Activated CD4-positive, alpha-beta T cell treated with anti-CD3 and anti-CD28 coated beads, Interleukin-2, amount 50 U/mL, for 16 hours (primary cell): Measurements from ENCODE around the gene DCHS1.

Experiments used
- DNase-seq: peaks from one replicate; pipeline ENCODE4 v3.0.0-alpha.2; 2020

The DCHS1 gene

DNA sequence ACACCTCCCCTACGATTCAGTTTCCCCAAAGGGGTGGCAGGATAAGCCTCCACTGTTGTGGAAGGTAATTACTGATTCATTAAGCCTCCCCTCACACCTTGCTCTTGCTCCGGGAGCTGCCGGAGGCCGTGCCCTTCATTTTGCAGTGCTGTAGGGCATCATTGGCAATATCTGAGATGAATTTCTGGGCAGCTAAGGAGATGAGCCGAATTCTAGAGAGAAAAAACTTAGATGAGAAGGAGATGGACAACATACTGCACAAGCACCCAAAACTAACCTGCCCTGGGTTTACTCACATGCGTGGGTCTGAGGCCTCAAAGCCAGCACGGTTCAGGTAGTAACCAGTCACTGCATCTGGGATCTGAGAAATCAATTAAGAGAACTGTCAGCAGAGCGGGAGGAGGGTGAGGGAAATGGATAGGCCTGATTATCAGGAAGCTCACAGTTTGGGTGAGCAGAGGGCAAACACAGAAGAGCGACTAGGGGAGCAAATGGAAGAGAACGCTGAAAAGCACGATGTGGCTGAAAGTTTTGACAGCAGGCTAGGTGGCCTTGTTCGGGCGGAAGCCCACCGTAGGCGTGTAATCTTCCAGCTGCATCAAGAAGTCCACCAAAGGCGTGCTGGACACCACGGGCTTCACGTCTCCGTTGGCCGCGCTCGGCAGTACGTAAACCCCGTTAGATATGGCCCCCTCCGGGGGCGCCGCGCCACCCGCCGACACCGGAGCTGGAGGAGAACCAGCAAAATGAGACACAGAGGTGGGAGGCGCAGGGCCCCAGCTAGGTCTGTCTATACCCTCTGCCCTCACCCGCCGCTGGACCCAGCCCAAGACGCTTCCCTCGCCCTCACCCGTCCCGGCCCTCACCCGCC, 44.3 kb downstream of the DCHS1 start:
- DNase-seq = no peak

DNA sequence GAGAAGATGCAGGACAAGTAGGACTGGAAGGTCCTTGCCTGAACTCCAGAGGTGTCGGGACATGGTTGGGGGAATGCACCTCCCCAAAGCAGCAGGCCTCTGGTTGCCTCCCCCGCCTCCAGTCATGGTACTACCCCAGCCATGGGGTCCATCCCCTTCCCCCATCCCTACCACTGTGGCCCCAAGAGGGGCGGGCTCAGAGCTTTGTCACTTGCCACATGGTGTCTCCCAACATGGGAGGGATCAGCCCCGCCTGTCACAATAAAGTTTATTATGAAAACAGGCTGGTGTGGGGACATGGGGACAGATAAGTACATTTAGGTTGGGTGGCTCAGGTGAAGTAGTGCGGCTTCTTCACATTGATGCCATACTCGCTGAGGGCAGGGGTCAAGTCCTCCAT, 45.0 kb downstream of the DCHS1 start:
- DNase-seq = no peak

DNA sequence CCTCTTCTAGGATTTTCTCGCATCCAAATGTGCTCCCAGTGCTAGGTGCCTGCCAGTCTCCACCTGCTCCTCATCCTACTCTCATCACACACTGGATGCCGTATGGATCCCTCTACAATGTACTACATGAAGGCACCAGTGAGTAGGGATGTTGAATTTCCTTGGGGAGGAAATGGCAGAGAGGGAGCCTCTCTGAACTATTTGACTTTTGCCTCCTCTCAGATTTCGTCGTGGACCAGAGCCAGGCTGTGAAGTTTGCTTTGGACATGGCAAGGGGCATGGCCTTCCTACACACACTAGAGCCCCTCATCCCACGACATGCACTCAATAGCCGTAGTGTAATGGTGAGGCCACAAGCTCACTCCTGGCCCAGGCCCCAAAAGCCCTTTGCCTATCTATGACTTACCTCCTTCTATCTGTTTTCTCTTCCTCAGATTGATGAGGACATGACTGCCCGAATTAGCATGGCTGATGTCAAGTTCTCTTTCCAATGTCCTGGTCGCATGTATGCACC, 46.0 kb downstream of the DCHS1 start:
- DNase-seq = no peak

DNA sequence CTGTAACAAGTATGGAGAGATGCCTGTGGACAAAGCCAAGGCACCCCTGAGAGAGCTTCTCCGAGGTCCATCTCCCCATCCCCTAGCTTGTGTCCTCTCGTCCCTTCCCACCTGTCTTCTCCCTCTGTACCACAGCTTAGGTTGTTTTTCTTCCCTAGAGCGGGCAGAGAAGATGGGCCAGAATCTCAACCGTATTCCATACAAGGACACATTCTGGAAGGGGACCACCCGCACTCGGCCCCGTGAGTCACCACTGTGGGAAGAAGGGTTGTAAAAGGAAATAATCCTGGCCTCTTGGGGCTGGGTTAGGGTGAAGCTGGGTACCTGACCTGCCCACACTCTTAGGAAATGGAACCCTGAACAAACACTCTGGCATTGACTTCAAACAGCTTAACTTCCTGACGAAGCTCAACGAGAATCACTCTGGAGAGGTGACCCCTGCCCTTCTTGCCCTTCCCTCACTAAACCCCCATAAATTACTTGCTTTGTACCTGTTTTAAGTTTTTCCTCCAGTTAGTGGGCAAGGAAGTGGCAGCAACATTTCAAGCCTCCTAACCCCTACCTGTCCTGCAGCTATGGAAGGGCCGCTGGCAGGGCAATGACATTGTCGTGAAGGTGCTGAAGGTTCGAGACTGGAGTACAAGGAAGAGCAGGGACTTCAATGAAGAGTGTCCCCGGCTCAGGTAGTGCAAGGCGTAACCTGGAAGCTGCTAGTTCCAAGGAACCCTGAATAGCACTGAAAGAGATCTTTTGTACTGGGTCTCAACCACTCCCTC, 46.7 kb downstream of the DCHS1 start:
- no peak for DNase-seq

DNA sequence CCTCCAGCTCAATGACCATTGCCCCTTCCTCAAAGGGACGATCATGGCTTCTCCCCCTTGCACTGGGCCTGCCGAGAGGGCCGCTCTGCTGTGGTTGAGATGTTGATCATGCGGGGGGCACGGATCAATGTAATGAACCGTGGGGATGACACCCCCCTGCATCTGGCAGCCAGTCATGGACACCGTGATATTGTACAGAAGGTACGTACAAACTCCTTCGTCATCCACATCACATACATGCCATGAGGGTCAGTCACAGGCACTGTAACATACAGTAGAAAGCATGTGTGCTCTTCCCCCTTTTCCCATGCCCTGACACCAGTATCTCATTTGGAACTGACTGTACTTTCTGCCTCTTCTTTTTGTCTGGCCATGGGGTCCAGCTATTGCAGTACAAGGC, 47.6 kb downstream of the DCHS1 start:
- no peak for DNase-seq

DNA sequence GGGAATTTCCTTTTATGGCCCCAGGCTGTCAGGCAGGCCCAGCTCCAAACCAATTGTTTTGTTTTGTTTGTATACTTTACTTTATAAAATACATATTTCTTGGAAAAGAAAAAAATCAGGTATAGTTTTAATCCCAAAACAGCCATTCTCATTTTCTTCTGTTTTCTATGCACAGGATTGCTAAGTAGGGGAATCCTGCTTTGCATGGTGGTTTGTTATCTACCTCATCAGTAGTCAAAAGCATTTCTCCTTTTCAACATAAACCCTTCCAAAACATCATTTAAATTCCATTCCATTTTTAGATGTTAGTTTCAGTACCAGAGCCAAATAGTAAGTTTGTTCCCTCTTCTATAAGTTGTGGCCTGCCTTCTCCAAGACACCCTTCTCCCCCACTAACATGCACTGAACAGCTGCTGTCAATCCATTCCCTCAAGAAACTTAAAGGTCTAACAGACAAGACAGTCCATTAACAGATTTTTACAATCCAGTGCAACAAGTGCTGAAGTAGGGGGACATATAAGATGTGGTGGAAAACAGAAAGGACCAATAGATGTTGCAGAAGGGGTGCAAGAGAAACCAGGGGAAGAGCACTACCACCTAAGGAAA, 48.3 kb downstream of the DCHS1 start:
- DNase-seq = no peak

DNA sequence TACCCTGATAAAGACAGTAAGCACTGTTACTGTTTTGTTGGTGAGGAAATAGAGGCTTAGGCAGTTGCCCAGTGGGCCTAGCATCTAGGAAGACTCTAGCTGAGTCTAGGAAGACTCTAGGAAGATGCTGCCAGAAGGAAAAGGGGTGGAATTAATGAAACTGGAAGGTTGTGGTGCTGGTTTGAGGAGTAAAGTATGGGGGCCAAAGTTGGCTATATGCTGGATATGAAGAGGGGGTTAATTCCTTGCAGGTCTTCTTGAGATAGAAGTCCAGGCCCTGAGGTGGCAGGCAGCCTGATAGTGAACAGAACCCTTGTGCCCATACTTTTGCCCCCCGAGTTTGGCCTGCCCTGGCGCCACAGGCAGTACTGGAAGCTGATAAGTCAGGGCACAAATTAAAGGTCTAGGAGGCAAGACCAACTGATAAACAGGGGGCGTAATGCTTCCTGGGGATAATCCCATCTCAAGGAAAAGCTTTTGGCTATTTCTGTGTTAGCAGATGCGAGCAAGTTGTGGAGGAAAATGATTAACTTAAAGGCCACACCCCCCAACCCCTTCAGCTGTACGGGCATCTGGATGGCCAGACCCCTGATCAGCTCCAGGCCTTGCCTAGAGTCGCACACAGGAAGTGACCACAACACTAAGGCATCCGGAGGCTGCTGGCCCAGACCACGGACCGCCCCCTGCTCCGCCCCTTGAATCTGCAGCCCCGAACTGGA, 49.0 kb downstream of the DCHS1 start:
- peak; percentile 74 for DNase-seq

DNA sequence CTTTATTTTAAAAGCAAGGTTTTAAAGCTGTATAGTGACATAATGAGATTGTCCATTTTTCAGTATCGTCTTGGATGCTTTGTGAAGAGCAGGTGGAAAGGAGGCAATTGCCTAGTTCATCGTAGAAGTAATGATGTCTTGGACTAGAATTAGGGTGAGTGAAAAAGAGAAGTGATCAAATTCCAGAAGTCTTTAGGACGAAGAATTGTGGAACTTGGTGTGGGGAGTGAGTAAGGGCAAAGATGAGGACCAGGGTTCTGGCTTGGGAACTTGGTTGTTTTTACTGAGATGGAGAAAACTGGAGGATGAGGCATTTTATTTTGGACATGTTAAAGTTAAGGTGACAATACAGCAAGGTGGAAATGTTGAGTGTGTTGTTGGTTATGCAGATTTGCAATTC, 50.8 kb downstream of the DCHS1 start:
- DNase-seq = no peak

DNA sequence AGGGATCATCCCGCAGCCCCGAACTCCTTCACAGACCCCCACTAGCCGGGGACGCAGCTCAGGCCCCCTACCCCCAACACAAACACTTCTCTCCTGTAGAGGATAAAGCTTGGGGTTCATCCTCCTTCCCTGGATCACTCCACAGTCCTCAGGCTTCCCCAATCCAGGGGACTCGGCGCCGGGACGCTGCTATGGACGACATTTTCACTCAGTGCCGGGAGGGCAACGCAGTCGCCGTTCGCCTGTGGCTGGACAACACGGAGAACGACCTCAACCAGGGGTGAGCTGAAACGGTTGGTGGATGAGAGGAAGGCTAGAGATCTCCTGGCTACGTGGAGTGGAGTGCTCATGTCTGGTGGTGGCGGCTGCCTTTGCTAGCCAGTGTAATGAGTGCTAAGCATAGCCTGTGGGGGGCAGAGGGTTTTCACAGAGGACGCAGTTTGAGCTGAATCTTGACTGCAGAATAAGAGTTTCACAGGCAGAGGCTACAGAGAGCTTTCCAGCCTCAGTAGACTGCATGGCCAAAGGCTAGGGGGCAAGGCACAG, 51.5 kb downstream of the DCHS1 start:
- peak; percentile 59 for DNase-seq

DNA sequence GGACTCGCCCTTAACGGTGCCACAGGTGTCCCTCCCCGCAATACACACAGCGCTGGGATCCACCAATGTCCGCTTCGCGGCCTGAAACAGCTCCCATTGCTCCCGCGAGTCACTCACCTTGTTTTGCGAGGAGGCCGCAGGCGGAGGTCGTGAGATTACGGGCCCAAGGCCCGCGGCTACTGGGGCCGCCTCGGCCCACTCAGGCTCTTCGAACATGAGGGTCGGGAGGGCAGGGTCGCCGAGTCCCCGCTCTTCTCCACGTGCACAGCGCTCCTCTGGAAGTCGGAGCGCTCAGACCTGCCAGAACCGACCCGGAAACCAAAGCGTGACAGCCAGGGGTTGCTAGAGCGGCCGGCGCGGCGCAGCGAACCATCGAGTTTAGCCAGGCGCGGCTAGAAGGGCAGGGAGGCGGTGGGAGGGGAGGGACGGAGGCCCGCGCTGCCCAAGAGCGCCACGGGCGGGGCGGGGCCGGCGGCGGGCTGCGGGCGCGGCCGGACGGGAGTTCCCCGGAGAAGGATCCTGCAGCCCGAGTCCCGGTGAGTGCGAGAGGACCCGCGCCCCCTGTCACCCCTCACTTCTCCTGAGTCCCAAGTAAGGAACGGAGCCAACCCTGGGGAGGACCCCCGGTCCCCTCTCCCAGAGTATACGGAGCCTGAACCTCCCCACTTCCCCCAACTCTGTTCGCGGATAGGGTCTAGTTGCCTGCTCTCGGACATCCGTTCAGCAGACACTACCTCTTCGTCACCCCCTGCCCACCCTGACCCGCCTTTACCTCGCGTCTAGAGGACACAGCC, 52.1 kb downstream of the DCHS1 start, which contains the start of the genes ILK and RRP8:
TSS of gene ILK (plus strand) at position 488 of the 794 bp plus-strand sequence. CDS start 498 bp downstream, outside the sequence.
TSS of gene RRP8 (minus strand) at position 330 of the 794 bp plus-strand sequence. CDS start at position 216, 114 bp downstream.
- peak; percentile 93 for DNase-seq

DNA sequence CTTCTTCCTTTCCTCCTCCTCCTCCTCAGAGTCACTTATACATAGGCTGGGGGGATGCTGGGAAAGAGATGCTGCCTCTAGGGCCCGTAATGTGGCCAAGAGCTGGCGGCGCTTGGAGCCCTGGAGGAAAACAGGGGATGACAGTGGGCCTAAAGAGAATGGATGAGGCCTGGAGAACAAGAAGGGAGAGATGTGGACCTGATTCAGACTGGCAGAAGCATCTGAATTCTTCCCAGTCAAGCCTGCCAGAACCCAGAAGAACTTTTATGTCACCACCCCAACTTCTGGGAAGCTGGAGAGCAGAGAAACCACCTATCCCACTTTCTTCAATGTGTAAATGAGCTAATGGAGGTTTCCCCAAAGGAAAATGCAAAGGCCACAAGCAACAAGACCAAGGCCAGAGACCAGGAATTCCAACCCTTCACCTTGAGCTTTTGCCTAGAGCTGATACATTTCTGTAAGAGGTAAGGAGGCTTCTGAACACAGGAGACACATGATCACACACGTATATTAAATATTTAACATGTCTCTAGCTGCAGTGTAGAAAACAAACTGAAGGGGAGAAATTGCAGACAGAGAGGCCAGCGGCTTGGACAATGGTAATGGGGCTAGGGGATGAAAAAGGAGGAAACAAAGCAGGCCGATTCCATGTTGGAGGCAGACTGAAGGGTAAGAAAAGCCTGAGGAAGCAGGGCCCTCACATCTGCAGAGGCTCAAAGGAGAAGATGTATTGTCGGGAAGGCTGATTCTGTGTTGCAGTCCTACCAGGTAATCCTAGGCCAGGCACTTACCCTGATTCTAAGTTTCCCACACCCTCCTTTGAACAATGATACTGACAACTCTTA, 53.3 kb downstream of the DCHS1 start:
- DNase-seq = no peak

DNA sequence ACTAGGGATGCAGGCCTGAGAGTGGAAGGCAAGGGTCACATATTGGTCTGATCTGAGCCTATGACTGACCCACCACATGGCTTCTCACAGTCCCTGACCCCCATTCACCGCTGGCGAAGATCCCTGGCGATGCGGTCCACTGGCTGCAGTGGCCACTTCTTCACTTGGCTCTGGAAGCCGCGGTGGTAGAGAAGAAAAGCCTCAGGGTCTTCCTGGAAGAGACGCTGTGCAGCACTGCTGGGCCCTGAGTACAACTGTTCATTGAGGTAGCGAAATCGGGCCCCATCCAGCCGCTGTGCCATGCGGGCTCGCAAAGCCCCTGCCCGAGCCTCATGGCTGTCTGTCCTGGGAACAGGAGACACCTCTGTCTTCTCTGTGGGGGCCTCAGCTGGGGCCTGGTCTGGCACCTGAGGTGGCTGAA, 54.6 kb downstream of the DCHS1 start:
- DNase-seq = no peak

DNA sequence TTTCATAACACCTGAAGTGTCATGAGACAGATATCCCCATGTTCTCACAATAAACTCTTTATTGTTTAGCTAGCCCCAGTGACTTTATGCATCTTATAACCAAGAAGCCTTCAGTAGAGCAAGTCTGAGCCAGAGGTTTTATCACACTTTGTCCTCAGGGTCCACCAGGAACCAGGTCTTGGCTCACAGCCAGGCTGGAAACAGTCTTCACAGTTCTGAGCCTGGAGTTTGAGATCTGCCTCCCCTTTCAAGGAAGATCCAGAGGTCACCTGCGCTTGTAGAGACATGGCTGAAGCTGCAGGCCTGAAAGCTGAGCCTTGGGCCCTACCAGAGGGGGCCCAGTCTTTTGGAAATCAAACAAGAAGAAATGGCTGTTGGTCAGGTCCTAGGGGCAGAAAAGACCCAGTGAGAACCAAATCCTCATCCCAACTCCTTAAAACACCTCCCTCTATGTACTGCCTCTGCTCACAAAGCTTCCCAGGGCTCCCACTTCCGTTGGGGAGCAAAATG, 55.7 kb downstream of the DCHS1 start:
- no peak for DNase-seq

DNA sequence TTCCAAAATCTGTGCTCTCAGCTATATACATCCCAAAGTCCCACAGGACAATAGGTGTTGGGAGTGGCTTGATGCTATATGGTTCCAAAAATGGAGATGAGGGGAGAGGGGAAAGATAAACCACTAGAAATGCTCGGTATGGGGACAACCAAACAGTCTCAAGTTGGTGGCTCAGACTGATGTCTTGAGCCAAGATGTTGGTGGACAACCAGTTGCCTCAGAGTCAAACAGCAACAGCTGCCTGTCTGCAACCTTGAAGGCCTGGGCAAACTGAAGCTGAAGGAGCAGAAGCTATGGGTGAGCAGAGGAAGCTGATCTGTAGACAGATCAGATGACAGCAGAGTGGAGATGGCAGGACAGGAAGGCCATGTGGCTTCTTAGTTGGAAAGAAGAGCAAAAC, 56.2 kb downstream of the DCHS1 start:
- DNase-seq = no peak

DNA sequence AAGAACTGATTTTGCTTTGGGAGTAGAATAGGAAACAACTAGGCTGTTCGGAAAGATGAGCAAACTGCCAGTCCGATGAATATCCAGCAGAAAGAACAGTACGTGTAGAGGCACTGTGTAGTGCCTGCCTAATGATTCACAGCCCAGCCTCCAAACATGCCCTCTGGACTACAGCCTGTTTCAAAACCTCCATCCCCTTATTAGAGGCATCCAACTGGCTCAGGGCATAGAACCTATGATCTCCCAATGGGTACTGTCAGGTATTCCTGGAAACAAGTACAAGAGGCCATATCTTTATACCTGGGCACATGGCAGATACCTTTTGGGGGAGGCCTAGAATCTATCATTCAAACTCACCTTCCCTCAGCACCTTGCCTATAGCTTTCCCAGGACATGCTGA, 57.1 kb downstream of the DCHS1 start:
- no peak for DNase-seq

DNA sequence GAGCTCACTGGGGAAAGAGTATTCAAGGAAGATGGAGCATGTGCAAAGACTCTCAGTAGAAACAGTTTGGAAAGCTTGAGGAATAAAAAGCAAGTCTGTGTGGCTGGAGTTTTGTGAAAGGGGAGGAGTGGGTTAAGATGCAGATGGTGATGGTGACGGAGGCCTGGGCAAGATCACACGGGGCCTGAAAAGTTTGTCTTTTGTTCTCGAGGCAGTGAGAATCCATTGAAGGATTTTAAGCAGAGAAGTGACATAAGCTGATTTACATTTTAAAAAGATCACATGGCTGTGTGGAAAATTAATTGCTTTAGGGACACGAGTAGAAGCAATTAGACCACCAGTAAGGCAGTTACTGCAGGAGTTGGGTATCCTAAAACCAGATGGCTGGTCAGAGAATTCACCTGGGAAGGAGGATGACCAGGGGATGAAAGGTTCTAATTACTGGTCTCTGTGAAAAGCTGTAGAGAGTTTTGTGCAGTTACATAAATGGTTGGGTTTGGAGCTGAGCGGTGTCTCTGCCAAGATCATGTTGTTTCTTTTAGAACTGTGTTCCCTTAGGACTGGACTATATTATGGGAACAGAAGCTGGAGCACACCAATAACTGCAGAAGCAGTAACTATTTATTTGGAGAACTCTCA, 59.3 kb downstream of the DCHS1 start:
- no peak for DNase-seq

DNA sequence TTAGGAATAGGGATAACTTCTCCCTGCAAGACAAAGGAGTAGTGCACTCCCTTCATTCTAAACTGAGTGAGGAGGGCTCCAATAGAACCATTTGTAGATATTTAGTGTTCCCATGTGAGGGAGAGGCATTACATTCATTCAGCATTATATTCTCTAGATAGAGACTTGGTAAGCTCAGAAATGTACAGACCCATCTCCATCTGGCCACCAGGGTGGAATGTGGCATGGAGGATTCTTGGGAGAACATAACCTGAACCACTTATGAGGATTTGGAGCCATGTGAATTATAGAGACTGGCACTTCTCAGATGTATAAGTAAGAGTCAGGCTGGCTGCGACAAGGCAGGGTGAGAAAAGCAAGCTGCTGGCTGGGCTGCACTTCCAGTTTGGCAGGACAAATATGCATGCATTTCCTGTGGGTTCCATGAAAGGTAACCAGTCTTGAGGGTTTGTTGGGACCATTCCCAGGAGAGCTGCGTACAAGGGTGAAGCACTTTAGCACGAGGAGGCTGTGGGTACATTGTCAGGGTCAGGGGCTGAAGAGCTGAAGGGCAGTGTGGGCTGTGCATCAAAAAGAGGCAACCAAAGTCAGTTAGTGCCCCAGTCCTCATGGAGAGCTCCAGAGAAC, 61.4 kb downstream of the DCHS1 start:
- DNase-seq = no peak

DNA sequence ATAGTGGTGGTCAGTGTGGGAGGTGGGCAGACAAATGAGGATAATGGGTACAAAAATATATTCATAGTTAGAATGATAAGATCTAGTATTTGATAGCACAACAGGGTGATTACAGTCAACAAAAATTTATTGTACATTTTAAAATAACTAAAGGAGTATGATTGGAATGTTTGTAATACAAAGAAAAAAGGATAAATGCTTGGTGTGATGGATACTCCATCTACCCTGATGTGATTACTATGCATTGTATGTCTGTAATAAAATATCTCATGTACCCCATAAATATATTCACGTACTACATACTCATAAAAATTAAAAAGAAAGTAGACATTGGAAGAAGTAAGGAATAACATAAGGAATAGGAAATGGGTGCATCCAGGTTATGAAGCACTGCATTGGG, 67.6 kb downstream of the DCHS1 start:
- no peak for DNase-seq

DNA sequence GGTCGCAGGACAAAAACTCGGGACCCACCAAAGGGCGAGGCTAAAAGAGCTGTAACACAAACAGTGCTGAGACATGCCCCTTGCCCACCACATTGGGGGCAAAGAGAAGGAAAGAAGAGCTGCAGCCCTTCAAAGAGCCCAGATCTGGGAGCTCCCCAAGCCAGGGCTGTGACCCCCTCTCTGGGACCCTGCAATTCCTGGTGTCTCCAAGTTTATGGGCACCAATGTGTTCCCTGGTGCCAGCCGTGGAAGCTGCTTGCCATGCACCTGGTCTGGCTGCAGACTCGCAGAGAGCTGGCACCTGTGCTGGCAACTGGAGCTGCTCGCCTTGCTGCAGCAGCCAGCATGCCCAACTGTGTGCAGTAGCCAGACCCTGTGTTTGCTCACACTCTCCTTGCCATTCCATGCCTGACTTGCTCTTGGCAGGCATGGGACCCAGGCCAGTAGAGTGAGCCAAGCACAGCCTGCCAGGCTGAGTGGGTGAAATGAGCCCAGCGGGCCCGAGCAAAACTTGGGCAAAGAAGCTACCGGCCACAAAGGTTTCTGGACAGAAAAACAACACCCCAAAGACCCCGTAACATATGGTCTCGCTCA, 68.2 kb downstream of the DCHS1 start:
- no peak for DNase-seq
